ENCODE measurements around the gene MAP3K3. TPM values are rescaled to one million over a fixed set of nuclear protein-coding genes. Genes with fewer than 3 reads are reported as not detected.

The MAP3K3 gene
- total and polyA plus RNA-seq, 9 of the 15 experiments (the other 6 are each of a cell fraction or from before 2014, with no cell fraction given): 0.69 to 16.5 (median 12.1) TPM

DNA sequence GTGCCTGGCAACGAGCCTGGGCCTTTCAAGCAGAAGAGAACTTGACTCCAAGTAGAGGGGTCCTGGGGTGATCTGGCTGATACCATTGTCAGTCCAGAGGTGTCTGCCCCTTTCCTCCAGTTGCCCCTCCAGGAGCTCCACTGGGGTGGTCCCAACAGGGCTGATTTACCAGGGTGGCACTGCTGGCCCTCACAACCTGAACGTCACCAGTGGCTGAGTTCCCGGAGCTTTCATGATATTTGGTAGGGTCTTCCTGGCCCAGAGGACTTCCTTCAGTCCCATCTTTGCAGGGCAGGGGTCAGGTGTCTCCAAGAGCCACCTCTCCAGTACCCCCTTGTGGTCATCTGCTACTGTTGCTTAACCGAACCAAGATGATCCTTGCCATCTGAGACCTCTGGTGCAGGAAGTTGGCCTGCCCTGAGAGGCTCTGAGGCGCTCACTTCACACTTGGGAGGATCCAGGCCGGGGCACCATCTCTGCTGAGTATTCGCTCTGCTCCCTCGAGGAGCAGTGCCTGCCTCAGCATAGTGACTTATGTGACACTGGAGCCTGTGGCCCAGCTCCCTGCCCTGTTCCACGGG is 74.3 kb downstream of the MAP3K3 start:
- Histone ChIP-seq H3K4me1 (replicated peaks in 1 of 2; ENCODE audit: control insufficient read depth in 2 of 2, insufficient read depth in 2 of 2, low read length in 2 of 2) (peaks cover 0 to 47% of the 10 kb centered on the region in 2 experiments; a peak in 2 of 5 replicates), H3K9me3 (replicated peaks; ENCODE audit: control insufficient read depth, insufficient read depth, low read depth, low read length) (no peaks in the 10 kb centered on the region), H4K20me1 (replicated peaks; ENCODE audit: control insufficient read depth, insufficient read depth, low read length) (peaks cover 7% of the 10 kb centered on the region), H3K36me3 (ENCODE audit: control insufficient read depth, insufficient read depth, low read length) (peaks cover 10% of the 10 kb centered on the region; the same call in 1 of the 3 replicates), H3K79me2 (ENCODE audit: control insufficient read depth, insufficient read depth, low read length) (no peaks in the 10 kb centered on the region), H3K4me3 (no peak overlapping the region), H3K27me3 (ENCODE audit: control insufficient read depth in 2 of 2, insufficient read depth in 2 of 2, low read length in 2 of 2) (no peaks in the 10 kb centered on the region), H3K4me2 (ENCODE audit: insufficient read depth, low read length) (no peak overlapping the region), H3K27ac (ENCODE audit: extremely low read depth, low read depth, low read length) (no peak overlapping the region), H2AFZ (ENCODE audit: low read depth, low read length) (no peak overlapping the region), H3K9me1 (ENCODE audit: control insufficient read depth, insufficient read depth, low read length) (peaks cover 3% of the 10 kb centered on the region), H3K9ac (ENCODE audit: insufficient read depth in 1 of 2, low read depth in 2 of 2, low read length in 2 of 2) (no peak overlapping the region)
- intact Hi-C loops (cut with micrococcal nuclease): loop anchor here (5.0 to 10.0 kb wide), 3 partner anchors 74 to 269 kb away; partner anchors contain the start of gene MAP3K3
- POLR2A ChIA-PET: interaction anchor here (1.0 to 2.0 kb wide), 3 partner anchors 9 to 77 kb away, joined by 3 to 7 read pairs (median 3); partner anchors contain the start of genes CCDC47 and DDX42
- BruUV-seq (replicated peaks): no TSS peak
- peak; percentile 48 to 65 (median 56) for DNase-seq (ENCODE audit: extremely low read depth in 1 of 4, low spot score in 3 of 4)
- 64% methylated on average over 8 of the region's 9 CpGs for WGBS (ENCODE audit: insufficient coverage, low coverage, missing lambda C conversion rate)
- peak; percentile 72 for FAIRE-seq
- ATAC-seq: peak; percentile 79
- in situ Hi-C loops (cut with MboI): no loop called here
- CTCF ChIA-PET (ENCODE audit: low intra/inter-chr PET ratio): interaction anchor here (0.8 to 1.7 kb wide), 2 partner anchors 138 to 271 kb away, joined by 3 to 5 read pairs; no protein-coding TSS in a partner anchor
- TF ChIP-seq, protein P1, sequence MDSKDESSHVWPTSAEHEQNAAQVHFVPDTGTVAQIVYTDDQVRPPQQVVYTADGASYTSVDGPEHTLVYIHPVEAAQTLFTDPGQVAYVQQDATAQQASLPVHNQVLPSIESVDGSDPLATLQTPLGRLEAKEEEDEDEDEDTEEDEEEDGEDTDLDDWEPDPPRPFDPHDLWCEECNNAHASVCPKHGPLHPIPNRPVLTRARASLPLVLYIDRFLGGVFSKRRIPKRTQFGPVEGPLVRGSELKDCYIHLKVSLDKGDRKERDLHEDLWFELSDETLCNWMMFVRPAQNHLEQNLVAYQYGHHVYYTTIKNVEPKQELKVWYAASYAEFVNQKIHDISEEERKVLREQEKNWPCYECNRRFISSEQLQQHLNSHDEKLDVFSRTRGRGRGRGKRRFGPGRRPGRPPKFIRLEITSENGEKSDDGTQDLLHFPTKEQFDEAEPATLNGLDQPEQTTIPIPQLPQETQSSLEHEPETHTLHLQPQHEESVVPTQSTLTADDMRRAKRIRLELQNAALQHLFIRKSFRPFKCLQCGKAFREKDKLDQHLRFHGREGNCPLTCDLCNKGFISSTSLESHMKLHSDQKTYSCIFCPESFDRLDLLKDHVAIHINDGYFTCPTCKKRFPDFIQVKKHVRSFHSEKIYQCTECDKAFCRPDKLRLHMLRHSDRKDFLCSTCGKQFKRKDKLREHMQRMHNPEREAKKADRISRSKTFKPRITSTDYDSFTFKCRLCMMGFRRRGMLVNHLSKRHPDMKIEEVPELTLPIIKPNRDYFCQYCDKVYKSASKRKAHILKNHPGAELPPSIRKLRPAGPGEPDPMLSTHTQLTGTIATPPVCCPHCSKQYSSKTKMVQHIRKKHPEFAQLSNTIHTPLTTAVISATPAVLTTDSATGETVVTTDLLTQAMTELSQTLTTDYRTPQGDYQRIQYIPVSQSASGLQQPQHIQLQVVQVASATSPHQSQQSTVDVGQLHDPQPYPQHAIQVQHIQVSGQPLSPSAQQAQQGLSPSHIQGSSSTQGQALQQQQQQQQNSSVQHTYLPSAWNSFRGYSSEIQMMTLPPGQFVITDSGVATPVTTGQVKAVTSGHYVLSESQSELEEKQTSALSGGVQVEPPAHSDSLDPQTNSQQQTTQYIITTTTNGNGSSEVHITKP (IDR thresholded peaks at IDR 0.05; ENCODE audit: partially characterized antibody): peak; percentile 10
- TF ChIP-seq POLR2A (conservative IDR thresholded peaks at IDR 0.05) (0 out of 2 replicates have a peak, but pooled peaks have one; percentile 14), CEBPB (tag; IDR thresholded peaks at IDR 0.05) (peak; percentile 53), TEAD2 (tag; IDR thresholded peaks at IDR 0.05) (no peak)
- TF ChIP-seq, protein P2, sequence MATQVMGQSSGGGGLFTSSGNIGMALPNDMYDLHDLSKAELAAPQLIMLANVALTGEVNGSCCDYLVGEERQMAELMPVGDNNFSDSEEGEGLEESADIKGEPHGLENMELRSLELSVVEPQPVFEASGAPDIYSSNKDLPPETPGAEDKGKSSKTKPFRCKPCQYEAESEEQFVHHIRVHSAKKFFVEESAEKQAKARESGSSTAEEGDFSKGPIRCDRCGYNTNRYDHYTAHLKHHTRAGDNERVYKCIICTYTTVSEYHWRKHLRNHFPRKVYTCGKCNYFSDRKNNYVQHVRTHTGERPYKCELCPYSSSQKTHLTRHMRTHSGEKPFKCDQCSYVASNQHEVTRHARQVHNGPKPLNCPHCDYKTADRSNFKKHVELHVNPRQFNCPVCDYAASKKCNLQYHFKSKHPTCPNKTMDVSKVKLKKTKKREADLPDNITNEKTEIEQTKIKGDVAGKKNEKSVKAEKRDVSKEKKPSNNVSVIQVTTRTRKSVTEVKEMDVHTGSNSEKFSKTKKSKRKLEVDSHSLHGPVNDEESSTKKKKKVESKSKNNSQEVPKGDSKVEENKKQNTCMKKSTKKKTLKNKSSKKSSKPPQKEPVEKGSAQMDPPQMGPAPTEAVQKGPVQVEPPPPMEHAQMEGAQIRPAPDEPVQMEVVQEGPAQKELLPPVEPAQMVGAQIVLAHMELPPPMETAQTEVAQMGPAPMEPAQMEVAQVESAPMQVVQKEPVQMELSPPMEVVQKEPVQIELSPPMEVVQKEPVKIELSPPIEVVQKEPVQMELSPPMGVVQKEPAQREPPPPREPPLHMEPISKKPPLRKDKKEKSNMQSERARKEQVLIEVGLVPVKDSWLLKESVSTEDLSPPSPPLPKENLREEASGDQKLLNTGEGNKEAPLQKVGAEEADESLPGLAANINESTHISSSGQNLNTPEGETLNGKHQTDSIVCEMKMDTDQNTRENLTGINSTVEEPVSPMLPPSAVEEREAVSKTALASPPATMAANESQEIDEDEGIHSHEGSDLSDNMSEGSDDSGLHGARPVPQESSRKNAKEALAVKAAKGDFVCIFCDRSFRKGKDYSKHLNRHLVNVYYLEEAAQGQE (IDR thresholded peaks at IDR 0.05; ENCODE audit: borderline replicate concordance): peak; percentile 27; the same call in 1 of the 2 replicates
- TF ChIP-seq, protein P2 (CRISPR knock-in tag; IDR thresholded peaks at IDR 0.05; ENCODE audit: low read depth): no peak
- TF ChIP-seq, protein P3, sequence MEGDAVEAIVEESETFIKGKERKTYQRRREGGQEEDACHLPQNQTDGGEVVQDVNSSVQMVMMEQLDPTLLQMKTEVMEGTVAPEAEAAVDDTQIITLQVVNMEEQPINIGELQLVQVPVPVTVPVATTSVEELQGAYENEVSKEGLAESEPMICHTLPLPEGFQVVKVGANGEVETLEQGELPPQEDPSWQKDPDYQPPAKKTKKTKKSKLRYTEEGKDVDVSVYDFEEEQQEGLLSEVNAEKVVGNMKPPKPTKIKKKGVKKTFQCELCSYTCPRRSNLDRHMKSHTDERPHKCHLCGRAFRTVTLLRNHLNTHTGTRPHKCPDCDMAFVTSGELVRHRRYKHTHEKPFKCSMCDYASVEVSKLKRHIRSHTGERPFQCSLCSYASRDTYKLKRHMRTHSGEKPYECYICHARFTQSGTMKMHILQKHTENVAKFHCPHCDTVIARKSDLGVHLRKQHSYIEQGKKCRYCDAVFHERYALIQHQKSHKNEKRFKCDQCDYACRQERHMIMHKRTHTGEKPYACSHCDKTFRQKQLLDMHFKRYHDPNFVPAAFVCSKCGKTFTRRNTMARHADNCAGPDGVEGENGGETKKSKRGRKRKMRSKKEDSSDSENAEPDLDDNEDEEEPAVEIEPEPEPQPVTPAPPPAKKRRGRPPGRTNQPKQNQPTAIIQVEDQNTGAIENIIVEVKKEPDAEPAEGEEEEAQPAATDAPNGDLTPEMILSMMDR (IDR thresholded peaks at IDR 0.05 in 2 of 3, conservative IDR thresholded peaks at IDR 0.05 in 1 of 3; ENCODE audit: insufficient read depth in 2 of 3, low read depth in 1 of 3, low read length in 3 of 3): peak; percentile 63 to 70 (median 67)
